Activated CD4-positive, alpha-beta T cell treated with anti-CD3 and anti-CD28 coated beads, Interleukin-2, amount 50 U/mL, for 1 hour (primary cell): ENCODE data around the gene ACTL6B.
"Not testable (repeated sequence)": the region's sequence is repeated elsewhere in the genome, so short reads cannot be mapped to it uniquely, and the experiment has no call there.

Experiments used
- DNase-seq: peaks from one replicate; pipeline ENCODE4 v3.0.0-alpha.2; 2020

Gene ACTL6B

GRCh38 chr7:100655908-100656674 is at the start of gene ACTL6B:
TSS of gene ACTL6B (minus strand) at chr7:100656448. CDS start at chr7:100656354, 94 bp downstream.
- DNase-seq = peak; percentile 49

- peak; percentile 72 for DNase-seq
Measured at GRCh38 chr7:100705320-100705752, 49.1 kb upstream of the ACTL6B start.

GRCh38 chr7:100701089-100701488 is 44.8 kb upstream of the ACTL6B start:
- not testable (repeated sequence) for DNase-seq

GRCh38 chr7:100699018-100699417 is 42.8 kb upstream of the ACTL6B start:
- no peak for DNase-seq

GRCh38 chr7:100696123-100696521 is 39.9 kb upstream of the ACTL6B start:
- DNase-seq = no peak

- peak; percentile 67 for DNase-seq
Measured at GRCh38 chr7:100694098-100694745, 38.0 kb upstream of the ACTL6B start, which contains the start of gene GIGYF1. TSS of gene GIGYF1 (minus strand) at chr7:100694250. CDS start at chr7:100688238, 6,012 bp downstream.

GRCh38 chr7:100693312-100694097 is 37.3 kb upstream of the ACTL6B start:
- no peak for DNase-seq

- DNase-seq = no peak
Measured at GRCh38 chr7:100692578-100692961, 36.3 kb upstream of the ACTL6B start.

- peak; percentile 82 for DNase-seq
Measured at GRCh38 chr7:100691676-100692577, 35.7 kb upstream of the ACTL6B start.

GRCh38 chr7:100689230-100690135 is 33.2 kb upstream of the ACTL6B start:
- DNase-seq = no peak

- DNase-seq = no peak
Measured at GRCh38 chr7:100688326-100688860, 32.1 kb upstream of the ACTL6B start.

- DNase-seq = no peak
Measured at GRCh38 chr7:100687751-100688300, 31.6 kb upstream of the ACTL6B start.

- DNase-seq = no peak
Measured at GRCh38 chr7:100687261-100687660, 31.0 kb upstream of the ACTL6B start.

- DNase-seq = no peak
Measured at GRCh38 chr7:100686822-100687211, 30.6 kb upstream of the ACTL6B start.

GRCh38 chr7:100686201-100686821 is 30.1 kb upstream of the ACTL6B start:
- DNase-seq = no peak

GRCh38 chr7:100685631-100686145 is 29.4 kb upstream of the ACTL6B start:
- no peak for DNase-seq

- no peak for DNase-seq
Measured at GRCh38 chr7:100685049-100685605, 28.9 kb upstream of the ACTL6B start.

- no peak for DNase-seq
Measured at GRCh38 chr7:100684534-100685042, 28.3 kb upstream of the ACTL6B start.
